Spleen (tissue), 11 donors: ENCODE data around the gene CTDP1. TPM values are rescaled to one million over a fixed set of nuclear protein-coding genes. Genes with fewer than 3 reads are reported as not detected.

ENCODE experiments used
- DNase-seq: peaks from one replicate; pipeline ENCODE4 v3.0.0-alpha.2; 2020
- H3K27ac ChIP-seq, 8 donors: fragments of 200-600 bp; sonication (generic) in 7 of 8; 1 replicate in 4 of 8; 2 replicates in 4 of 8; pipeline versions ENCODE4 v1.5.0 to v1.8.0; 2016 to 2021; ENCODE audit warnings: inconsistent platforms in 4 of 8, mild to moderate bottlenecking in 4 of 8, moderate library complexity in 1 of 8
- H3K27me3 ChIP-seq, 7 donors: fragments of 200-600 bp; sonication (generic) in 6 of 7; replicated peaks in 1 of 7; 1 replicate in 4 of 7; 2 replicates in 3 of 7; pipeline versions ENCODE4 v1.5.0 to v1.8.0; 2016 to 2021; ENCODE audit warnings: inconsistent platforms in 3 of 7, mild to moderate bottlenecking in 1 of 7
- H3K36me3 ChIP-seq, 6 donors: fragments of 200-600 bp; sonication (generic) in 5 of 6; 1 replicate in 4 of 6; 2 replicates in 2 of 6; pipeline versions ENCODE4 v1.5.0 to v1.8.0; 2016 to 2021; ENCODE audit warnings: inconsistent platforms in 2 of 6
- H3K4me1 ChIP-seq, 6 donors: fragments of 200-600 bp; sonication (generic) in 5 of 6; 1 replicate in 3 of 6; 2 replicates in 3 of 6; pipeline versions ENCODE4 v1.5.0 to v1.8.0; 2016 to 2021; ENCODE audit warnings: inconsistent platforms in 3 of 6
- H3K4me3 ChIP-seq, 8 donors: fragments of 200-600 bp; sonication (generic) in 7 of 8; 1 replicate in 4 of 8; 2 replicates in 4 of 8; pipeline versions ENCODE4 v1.5.0 to v1.8.0; 2016 to 2021; ENCODE audit warnings: inconsistent platforms in 4 of 8, mild to moderate bottlenecking in 4 of 8, moderate library complexity in 2 of 8
- H3K9me3 ChIP-seq, 8 donors: fragments of 200-600 bp; sonication (generic) in 7 of 8; 1 replicate in 4 of 8; 2 replicates in 4 of 8; pipeline versions ENCODE4 v1.5.0 to v1.8.0; 2016 to 2021; ENCODE audit warnings: inconsistent platforms in 4 of 8
- POLR2A ChIP-seq, 3 donors: fragments of 450-650 bp; IDR thresholded peaks; one replicate each; pipeline ENCODE4 v1.5.1; 2017; ENCODE audit warnings: antibody characterized with exemption in 3 of 3, mild to moderate bottlenecking in 1 of 3
- POLR2AphosphoS5 ChIP-seq, 3 donors: sonication (generic); formaldehyde crosslinking; IDR thresholded peaks; one replicate each; pipeline ENCODE4 v1.5.1; 2017; ENCODE audit warnings: antibody characterized with exemption in 3 of 3
- WGBS, 5 donors: extraction: QIAGEN DNeasy Blood & Tissue Kit in 3 of 5; methylation state at CpG; one replicate each; pipeline versions ENCODE4 v1.1.5 to v1.1.7; 2013 to 2018; 5-methylcytosine and 5-hydroxymethylcytosine counted together
- intact Hi-C: fragments of 100-400 bp; cut with DNase I; formaldehyde crosslinking; loops from one replicate; pipeline ENCODE4 v1.15.0; 2023; ENCODE audit warnings: low total_unique reads
- polyA plus RNA-seq, 3 donors: library from polyadenylated mRNA; stranded (reverse); fragments of 200-250 nt; gene quantifications; one replicate each; pipeline ENCODE4 v1.2.1, GENCODE V29; 2013
- total RNA-seq, 7 donors: library from RNA; depleted of rRNA in 3 of 7; stranded (reverse); fragments of >200 nt in 3 of 7; fragmentation: NEBNext Ultra II Directional in 4 of 7; extraction: Animal tissue kit (Norgen Biotek cat#: 25700) in 4 of 7; gene quantifications; one replicate each; pipeline versions ENCODE4 v1.1.0 to v1.2.1, GENCODE V29; 2016 to 2021
- TF ChIP-seq, protein P1 (sequence below), 11 experiments: fragments of 200-600 bp in 7 of 11; fragments of 450-650 bp in 4 of 11; sonication (generic) in 4 of 11; IDR thresholded peaks in 8 of 11; conservative IDR thresholded peaks in 3 of 11; 1 replicate in 7 of 11; 2 replicates in 4 of 11; pipeline versions ENCODE4 v1.4.0 to v1.8.0; 2016 to 2021; ENCODE audit warnings: antibody characterized with exemption in 11 of 11, inconsistent platforms in 4 of 11, mild to moderate bottlenecking in 1 of 11
- donor health status: healthy with polysubstance abuse.
- donor health status: DM: no; HTN: no; CAD: no; lungs with moderate emphysema.
- donor health status: DM: no; HTN: no; CAD: no.
- donor health status: Bipolar disorder and iron deficiency.
- donor health status: healthy.
- donor health status: DM: no; HTN: no; CAD: no.
- donor health status: DM: yes; HTN: yes; CAD: no.

CTDP1 gene
- total and polyA plus RNA-seq, 10 donors: 13.6 to 54.6 (median 28.6) TPM

GRCh38 chr18:79680100-79680879 is 687 bp downstream of the CTDP1 start:
- DNase-seq: peak; percentile 93
- Histone ChIP-seq H3K9me3 (no peaks in the 10 kb centered on the region), H3K27me3 (no peaks in the 10 kb centered on the region), H3K36me3 (peaks cover 0 to 51% (median 2%) of the 10 kb centered on the region in 6 donors), H3K4me3 (peak overlapping the region; percentile 92 to 100 (median 97)), H3K27ac (peak overlapping the region; percentile 96 to 100 (median 98)), H3K4me1 (peaks cover 33 to 79% (median 69%) of the 10 kb centered on the region in 6 donors)
- TF ChIP-seq POLR2A (IDR thresholded peaks at IDR 0.05) (no peak), POLR2AphosphoS5 (IDR thresholded peaks at IDR 0.05) (no peak)
- TF ChIP-seq, protein P1, sequence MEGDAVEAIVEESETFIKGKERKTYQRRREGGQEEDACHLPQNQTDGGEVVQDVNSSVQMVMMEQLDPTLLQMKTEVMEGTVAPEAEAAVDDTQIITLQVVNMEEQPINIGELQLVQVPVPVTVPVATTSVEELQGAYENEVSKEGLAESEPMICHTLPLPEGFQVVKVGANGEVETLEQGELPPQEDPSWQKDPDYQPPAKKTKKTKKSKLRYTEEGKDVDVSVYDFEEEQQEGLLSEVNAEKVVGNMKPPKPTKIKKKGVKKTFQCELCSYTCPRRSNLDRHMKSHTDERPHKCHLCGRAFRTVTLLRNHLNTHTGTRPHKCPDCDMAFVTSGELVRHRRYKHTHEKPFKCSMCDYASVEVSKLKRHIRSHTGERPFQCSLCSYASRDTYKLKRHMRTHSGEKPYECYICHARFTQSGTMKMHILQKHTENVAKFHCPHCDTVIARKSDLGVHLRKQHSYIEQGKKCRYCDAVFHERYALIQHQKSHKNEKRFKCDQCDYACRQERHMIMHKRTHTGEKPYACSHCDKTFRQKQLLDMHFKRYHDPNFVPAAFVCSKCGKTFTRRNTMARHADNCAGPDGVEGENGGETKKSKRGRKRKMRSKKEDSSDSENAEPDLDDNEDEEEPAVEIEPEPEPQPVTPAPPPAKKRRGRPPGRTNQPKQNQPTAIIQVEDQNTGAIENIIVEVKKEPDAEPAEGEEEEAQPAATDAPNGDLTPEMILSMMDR (IDR thresholded peaks at IDR 0.05 in 8 of 11, conservative IDR thresholded peaks at IDR 0.05 in 3 of 11): no peak
- 2 to 6% (median 3%) methylated on average over 20 to 54 of the region's 54 CpGs for WGBS, 5 donors
- intact Hi-C loops: loop anchor here (10.0 kb wide), 1 partner anchor 265 kb away; no protein-coding TSS in a partner anchor

GRCh38 chr18:79680891-79681339 is 1.3 kb downstream of the CTDP1 start:
- intact Hi-C loops: loop anchor here (10.0 kb wide), 1 partner anchor 264 kb away; no protein-coding TSS in a partner anchor
- H3K9me3 ChIP-seq: no peaks in the 10 kb centered on the region
- H3K4me3 ChIP-seq: peak overlapping the region in 7 of 8 donors; percentile 92 to 100 (median 97)
- H3K27me3 ChIP-seq: no peaks in the 10 kb centered on the region
- no peak for TF ChIP-seq POLR2A (IDR thresholded peaks at IDR 0.05)
- TF ChIP-seq POLR2AphosphoS5 (IDR thresholded peaks at IDR 0.05): peak in 1 of 3 donors; percentile 63
- peak; percentile 85 for DNase-seq
- H3K36me3 ChIP-seq: peaks cover 0 to 45% (median 2%) of the 10 kb centered on the region in 6 donors
- 63 to 76% (median 70%) methylated on average over 16 to 20 of the region's 20 CpGs for WGBS, 5 donors
- peak overlapping the region in 6 of 8 donors; percentile 96 to 100 (median 98) for H3K27ac ChIP-seq
- H3K4me1 ChIP-seq: peaks cover 33 to 84% (median 71%) of the 10 kb centered on the region in 6 donors

DNA sequence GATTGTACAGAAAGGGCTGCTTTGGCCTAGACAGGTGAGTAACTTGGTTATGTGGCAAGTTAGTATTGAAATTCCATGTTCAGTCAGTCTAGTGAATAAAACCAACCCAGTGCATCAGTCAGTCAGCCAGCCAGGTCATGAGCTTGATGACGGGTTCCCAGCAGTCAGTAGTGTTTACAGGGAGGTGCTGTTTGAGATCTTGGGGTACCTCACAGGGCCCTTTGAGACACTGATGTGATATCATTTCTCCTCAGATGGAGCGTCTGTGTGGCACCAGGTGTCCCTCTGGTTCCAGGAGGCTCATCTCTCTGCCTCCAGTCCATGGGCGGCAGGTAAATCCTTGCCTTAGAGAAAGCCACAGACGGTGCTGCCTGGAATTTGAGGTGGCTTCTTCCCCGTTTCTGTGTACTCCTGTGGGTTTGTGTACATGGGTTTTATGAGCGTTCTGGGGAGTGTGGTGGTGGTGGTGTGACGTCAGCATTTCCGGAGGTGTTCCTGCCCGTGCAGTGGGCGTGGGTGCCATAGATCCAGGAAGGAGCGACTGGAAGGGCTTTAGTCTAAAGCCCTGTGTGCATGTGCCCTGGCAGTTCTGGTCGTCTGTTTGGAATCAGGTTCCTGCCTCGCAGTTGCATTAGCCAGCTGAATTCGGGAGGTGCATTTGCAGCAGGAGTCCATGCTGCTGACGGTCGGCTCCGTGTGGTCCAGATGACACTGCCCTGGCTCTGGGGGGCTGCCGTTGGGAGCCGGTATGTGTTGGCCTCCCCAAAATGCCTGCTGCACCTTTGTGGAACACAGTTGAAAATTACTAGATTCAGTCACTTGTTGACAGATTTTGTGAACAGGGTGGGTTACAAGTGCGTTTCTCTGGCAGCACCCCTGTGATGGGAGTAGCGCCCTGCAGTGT is 2.1 kb downstream of the CTDP1 start:
- 56 to 80% (median 69%) methylated on average over 15 to 21 of the region's 21 CpGs for WGBS, 5 donors
- Histone ChIP-seq H3K27me3 (no peaks in the 10 kb centered on the region), H3K4me1 (peaks cover 33 to 87% (median 72%) of the 10 kb centered on the region in 6 donors), H3K36me3 (peaks cover 0 to 41% (median 2%) of the 10 kb centered on the region in 6 donors), H3K27ac (peak overlapping the region in 6 of 8 donors; percentile 58 to 100 (median 97)), H3K4me3 (peak overlapping the region in 7 of 8 donors; percentile 1 to 100 (median 97)), H3K9me3 (no peaks in the 10 kb centered on the region)
- TF ChIP-seq POLR2AphosphoS5 (IDR thresholded peaks at IDR 0.05) (peak in 2 of 3 donors; percentile 50 to 76), POLR2A (IDR thresholded peaks at IDR 0.05) (no peak)
- DNase-seq: peak; percentile 85
- intact Hi-C loops: loop anchor here (10.0 kb wide), 1 partner anchor 263 kb away; no protein-coding TSS in a partner anchor

DNA sequence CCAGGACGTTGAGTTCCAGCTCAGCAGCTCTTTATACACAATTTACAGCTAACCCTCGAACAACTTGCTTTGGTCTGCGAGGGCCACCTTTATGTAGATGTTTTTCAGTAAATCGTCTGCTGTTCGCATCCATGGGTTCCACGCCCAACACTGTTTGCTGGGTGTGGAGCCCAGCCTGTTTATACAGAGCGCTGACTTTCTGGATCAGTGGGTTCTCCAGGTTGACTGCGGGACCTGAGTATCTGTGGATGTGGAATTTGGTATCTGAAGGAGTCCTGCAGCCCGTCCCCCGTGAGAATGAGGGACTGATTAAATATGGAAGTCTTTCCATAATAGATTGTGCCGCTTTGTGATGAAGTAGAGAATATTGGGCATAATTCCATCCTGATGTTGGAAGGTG is 2.9 kb downstream of the CTDP1 start:
- peaks cover 29 to 80% (median 66%) of the 10 kb centered on the region in 6 donors for H3K4me1 ChIP-seq
- intact Hi-C loops: loop anchor here (10.0 kb wide), 1 partner anchor 262 kb away; no protein-coding TSS in a partner anchor
- peak overlapping the region in 2 of 8 donors; percentile 12 to 100 for H3K4me3 ChIP-seq
- 83 to 88% (median 86%) methylated on average over 11 of the region's 11 CpGs for WGBS, 5 donors
- H3K36me3 ChIP-seq: peaks cover 0 to 35% (median 2%) of the 10 kb centered on the region in 6 donors
- no peaks in the 10 kb centered on the region for H3K27me3 ChIP-seq
- TF ChIP-seq POLR2AphosphoS5 (IDR thresholded peaks at IDR 0.05) (no peak), POLR2A (IDR thresholded peaks at IDR 0.05) (no peak)
- TF ChIP-seq, protein P1 (IDR thresholded peaks at IDR 0.05 in 8 of 11, conservative IDR thresholded peaks at IDR 0.05 in 3 of 11): no peak
- no peaks in the 10 kb centered on the region for H3K9me3 ChIP-seq
- peak overlapping the region in 7 of 8 donors; percentile 55 to 100 (median 96) for H3K27ac ChIP-seq
- DNase-seq: no peak
